GM19468 (cell line): ENCODE measurements around the gene UTP14C.
"Not testable (repeated sequence)": the region's sequence is repeated elsewhere in the genome, so short reads cannot be mapped to it uniquely, and the experiment has no call there.

Source experiments
- ATAC-seq: cut with Tn5 transposase; IDR thresholded peaks from one replicate; pipeline ENCODE4 v1.9.1; 2021; ENCODE audit warnings: mild to moderate bottlenecking, moderate library complexity, moderate number of reproducible peaks; ENCODE audit not compliant: unreplicated experiment; ENCODE audit errors: extremely low read depth

Gene UTP14C

GRCh38 chr13:52034616-52035226 is 10.2 kb downstream of the UTP14C start:
- no peak for ATAC-seq

- ATAC-seq, result no peak
These were observed 11.5 kb downstream of the UTP14C start for GRCh38 chr13:52036037-52036436.

DNA sequence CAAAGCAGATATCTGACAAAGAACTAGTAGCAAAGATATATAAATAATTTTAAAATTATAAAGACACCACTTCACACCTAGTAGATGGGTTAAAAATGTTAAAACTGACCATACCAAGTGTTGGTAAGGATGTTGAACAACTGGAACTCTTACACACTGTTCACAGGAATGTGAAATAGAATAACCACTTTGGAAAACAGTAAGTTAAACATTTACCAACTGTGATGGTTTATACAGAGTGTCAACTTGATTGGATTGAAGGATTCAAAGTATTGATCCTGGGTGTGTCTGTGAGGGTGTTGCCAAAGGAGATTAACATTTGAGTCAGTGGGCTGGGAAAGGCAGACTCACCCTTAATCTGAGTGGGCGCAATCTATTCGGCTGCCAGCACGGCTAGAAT is 19.2 kb downstream of the UTP14C start:
- ATAC-seq, result no peak

GRCh38 chr13:52047463-52047862 is 23.0 kb downstream of the UTP14C start:
- no peak for ATAC-seq

GRCh38 chr13:52048516-52048915 is 24.0 kb downstream of the UTP14C start:
- no peak for ATAC-seq

DNA sequence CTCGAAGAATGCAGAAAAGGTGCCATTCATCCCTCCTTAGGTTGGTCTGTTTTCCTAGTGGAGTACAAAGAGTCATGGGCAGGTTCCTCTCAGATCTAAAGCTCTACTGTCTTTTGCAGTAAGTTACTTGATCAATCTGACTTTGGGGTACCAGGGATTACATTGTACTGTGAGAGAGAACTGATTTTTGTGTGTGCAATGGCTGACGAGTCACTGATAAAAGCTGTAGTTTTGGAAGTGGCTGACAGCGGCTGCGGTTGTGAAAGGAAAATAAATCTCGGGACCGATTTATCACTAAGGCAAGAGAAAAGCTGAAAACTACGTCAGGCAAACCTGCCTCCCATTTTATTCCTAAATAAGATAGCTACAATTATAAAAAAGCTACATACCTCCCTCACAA is 26.9 kb downstream of the UTP14C start:
- no peak for ATAC-seq

GRCh38 chr13:52053460-52053859 is 29.0 kb downstream of the UTP14C start:
- no peak for ATAC-seq

- not testable (repeated sequence) for ATAC-seq
These were observed 36.6 kb downstream of the UTP14C start for GRCh38 chr13:52061064-52061463.

- no peak for ATAC-seq
These were observed 37.1 kb downstream of the UTP14C start for GRCh38 chr13:52061587-52061986.

DNA sequence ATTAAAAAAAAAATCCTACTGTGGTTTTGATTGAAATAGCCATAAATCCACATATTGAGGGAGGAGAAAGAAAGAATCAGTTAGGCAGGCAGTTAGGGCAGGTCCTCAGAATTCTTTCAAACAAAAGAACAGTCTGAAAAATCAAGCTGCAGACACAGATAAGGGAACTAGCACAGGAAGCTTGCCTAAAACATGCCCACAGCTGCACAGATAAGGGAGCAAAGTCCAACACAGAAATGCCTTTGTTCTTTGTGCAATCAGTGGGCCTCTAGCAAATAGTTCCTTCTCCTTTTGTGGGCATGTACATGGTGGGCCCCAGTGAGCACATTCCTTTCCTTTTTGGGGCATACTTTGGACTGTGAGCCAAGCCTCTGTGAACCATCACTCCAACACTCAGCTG is 42.7 kb downstream of the UTP14C start:
- no peak for ATAC-seq

GRCh38 chr13:52070929-52071523 is 46.5 kb downstream of the UTP14C start:
- no peak for ATAC-seq
